Measurements from ENCODE around the gene CLEC4A.
"Not testable (repeated sequence)": the region's sequence is repeated elsewhere in the genome, so short reads cannot be mapped to it uniquely, and the experiment has no call there.

DNA sequence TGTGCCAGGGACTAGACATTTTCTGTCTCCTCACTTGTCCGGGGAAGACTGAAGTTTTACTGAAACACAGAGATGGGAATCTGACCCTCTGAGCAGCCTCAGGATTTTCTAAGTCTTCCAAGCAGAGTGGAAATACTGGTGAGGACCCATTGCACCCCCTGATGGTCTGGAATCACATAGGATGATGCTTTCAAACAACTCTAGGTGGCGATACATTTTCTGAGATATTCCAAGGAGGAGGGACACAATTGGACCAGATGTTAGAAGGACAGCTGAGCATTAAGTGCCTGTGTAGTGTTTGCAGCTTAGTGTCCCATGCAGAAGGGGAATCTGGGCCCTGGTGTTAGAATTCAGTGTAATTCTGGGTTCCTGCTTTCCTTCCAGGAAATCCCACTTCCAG lies 64.7 kb downstream of the CLEC4A start:
- not testable (repeated sequence) for TF ChIP-seq ZNF274 (IDR thresholded peaks at IDR 0.05; ENCODE audit: low read depth, low read length); YY1 (IDR thresholded peaks at IDR 0.05; ENCODE audit: insufficient read depth, insufficient read length)

Data from NT2/D1 (cell line).